Ishikawa (cell line): ENCODE measurements around the gene ARVCF.

Experiments used
- CEBPB ChIP-seq: IDR thresholded peaks from 2 replicates; pipeline ENCODE4 v1.6.1; 2012
- CREB1 ChIP-seq: IDR thresholded peaks from 2 replicates; pipeline ENCODE4 v1.6.1; 2012; ENCODE audit warnings: low read depth
- EGR1 ChIP-seq: IDR thresholded peaks from 2 replicates; pipeline ENCODE4 v1.6.1; 2012
- EP300 ChIP-seq: IDR thresholded peaks from 2 replicates; pipeline ENCODE4 v1.6.1; 2012; ENCODE audit warnings: borderline replicate concordance
- FOXM1 ChIP-seq: IDR thresholded peaks from 2 replicates; pipeline ENCODE4 v1.6.1; 2012; ENCODE audit warnings: low read depth, borderline replicate concordance
- NFIC ChIP-seq: IDR thresholded peaks from 2 replicates; pipeline ENCODE4 v1.6.1; 2012
- RAD21 ChIP-seq: IDR thresholded peaks from 2 replicates; pipeline ENCODE4 v1.6.1; 2012; ENCODE audit warnings: low read depth
- TAF1 ChIP-seq: IDR thresholded peaks from 2 replicates; pipeline ENCODE4 v1.6.1; 2012; ENCODE audit warnings: low read depth, mild to moderate bottlenecking
- TCF12 ChIP-seq: IDR thresholded peaks from 2 replicates; pipeline ENCODE4 v1.6.1; 2012; ENCODE audit warnings: low read depth
- TEAD4 ChIP-seq: IDR thresholded peaks from 2 replicates; pipeline ENCODE4 v1.6.1; 2012
- YY1 ChIP-seq: IDR thresholded peaks from 2 replicates; pipeline ENCODE4 v1.6.1; 2012; ENCODE audit warnings: low read depth
- TF ChIP-seq, protein P1 (sequence below): IDR thresholded peaks from 2 replicates; pipeline ENCODE4 v1.6.1; 2012; ENCODE audit warnings: low read depth, mild to moderate bottlenecking
- TF ChIP-seq, protein P2 (sequence below): IDR thresholded peaks from 2 replicates; pipeline ENCODE4 v1.6.1; 2012

GRCh38 chr22:19951346-19951745 lies 65.3 kb downstream of the ARVCF start:
- TF ChIP-seq TAF1, result no peak
- no peak for TF ChIP-seq RAD21
- TF ChIP-seq YY1, result no peak
- no peak for TF ChIP-seq TEAD4
- TF ChIP-seq EP300, result no peak
- TF ChIP-seq, protein P1, sequence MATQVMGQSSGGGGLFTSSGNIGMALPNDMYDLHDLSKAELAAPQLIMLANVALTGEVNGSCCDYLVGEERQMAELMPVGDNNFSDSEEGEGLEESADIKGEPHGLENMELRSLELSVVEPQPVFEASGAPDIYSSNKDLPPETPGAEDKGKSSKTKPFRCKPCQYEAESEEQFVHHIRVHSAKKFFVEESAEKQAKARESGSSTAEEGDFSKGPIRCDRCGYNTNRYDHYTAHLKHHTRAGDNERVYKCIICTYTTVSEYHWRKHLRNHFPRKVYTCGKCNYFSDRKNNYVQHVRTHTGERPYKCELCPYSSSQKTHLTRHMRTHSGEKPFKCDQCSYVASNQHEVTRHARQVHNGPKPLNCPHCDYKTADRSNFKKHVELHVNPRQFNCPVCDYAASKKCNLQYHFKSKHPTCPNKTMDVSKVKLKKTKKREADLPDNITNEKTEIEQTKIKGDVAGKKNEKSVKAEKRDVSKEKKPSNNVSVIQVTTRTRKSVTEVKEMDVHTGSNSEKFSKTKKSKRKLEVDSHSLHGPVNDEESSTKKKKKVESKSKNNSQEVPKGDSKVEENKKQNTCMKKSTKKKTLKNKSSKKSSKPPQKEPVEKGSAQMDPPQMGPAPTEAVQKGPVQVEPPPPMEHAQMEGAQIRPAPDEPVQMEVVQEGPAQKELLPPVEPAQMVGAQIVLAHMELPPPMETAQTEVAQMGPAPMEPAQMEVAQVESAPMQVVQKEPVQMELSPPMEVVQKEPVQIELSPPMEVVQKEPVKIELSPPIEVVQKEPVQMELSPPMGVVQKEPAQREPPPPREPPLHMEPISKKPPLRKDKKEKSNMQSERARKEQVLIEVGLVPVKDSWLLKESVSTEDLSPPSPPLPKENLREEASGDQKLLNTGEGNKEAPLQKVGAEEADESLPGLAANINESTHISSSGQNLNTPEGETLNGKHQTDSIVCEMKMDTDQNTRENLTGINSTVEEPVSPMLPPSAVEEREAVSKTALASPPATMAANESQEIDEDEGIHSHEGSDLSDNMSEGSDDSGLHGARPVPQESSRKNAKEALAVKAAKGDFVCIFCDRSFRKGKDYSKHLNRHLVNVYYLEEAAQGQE, result no peak
- no peak for TF ChIP-seq CREB1
- no peak for TF ChIP-seq CEBPB
- no peak for TF ChIP-seq FOXM1
- TF ChIP-seq TCF12, result no peak
- no peak for TF ChIP-seq EGR1
- no peak for TF ChIP-seq NFIC
- TF ChIP-seq, protein P2, sequence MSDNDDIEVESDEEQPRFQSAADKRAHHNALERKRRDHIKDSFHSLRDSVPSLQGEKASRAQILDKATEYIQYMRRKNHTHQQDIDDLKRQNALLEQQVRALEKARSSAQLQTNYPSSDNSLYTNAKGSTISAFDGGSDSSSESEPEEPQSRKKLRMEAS, result no peak
